A673 (cell line): ENCODE data around the gene NTRK3. TPM values are rescaled to one million over a fixed set of nuclear protein-coding genes. Genes with fewer than 3 reads are reported as not detected.

Source experiments
- BruUV-seq: library from RNA; stranded (reverse); fragments of 400-500 nt; replicated peaks from 2 replicates; lab custom pipeline; 2021; lab: Mats Ljungman, UMichigan
- CTCF ChIA-PET: fragments of 300-600 bp; sonication (Branson Sonifier 250); formaldehyde crosslinking; loops from one replicate; lab custom pipeline; 2022; ENCODE audit warnings: antibody characterized with exemption; lab: Charles Lee
- POLR2A ChIA-PET: fragments of 300-600 bp; sonication (Branson Sonifier 250); formaldehyde crosslinking; loops from one replicate; lab custom pipeline; 2022; ENCODE audit warnings: antibody characterized with exemption; ENCODE audit not compliant: low non-redundant PET; lab: Charles Lee
- DNase-seq: peaks from one replicate; pipeline ENCODE4 v3.0.0-alpha.2; 2015; ENCODE audit warnings: low spot score
- H3K27ac ChIP-seq: fragments of 200-600 bp; sonication (generic); 2 replicates; pipeline ENCODE4 v1.5.1; 2016; ENCODE audit warnings: mixed run types, low read depth, mild to moderate bottlenecking, mixed read lengths, antibody characterized with exemption, low read length; ENCODE audit not compliant: poor library complexity, severe bottlenecking
- H3K27me3 ChIP-seq: fragments of 200-600 bp; sonication (generic); replicated peaks from 2 replicates; pipeline ENCODE4 v1.6.1; 2017; ENCODE audit warnings: mixed run types, low read depth, mild to moderate bottlenecking, mixed read lengths, antibody characterized with exemption, low read length; ENCODE audit not compliant: insufficient read depth, poor library complexity
- H3K36me3 ChIP-seq: fragments of 200-600 bp; sonication (generic); 2 replicates; pipeline ENCODE4 v1.6.1; 2016; ENCODE audit warnings: mixed run types, mild to moderate bottlenecking, mixed read lengths, antibody characterized with exemption, low read length; ENCODE audit not compliant: insufficient read depth, poor library complexity, severe bottlenecking
- H3K4me1 ChIP-seq: fragments of 200-600 bp; sonication (generic); 2 replicates; pipeline ENCODE4 v1.6.1; 2017; ENCODE audit warnings: mixed run types, mild to moderate bottlenecking, mixed read lengths, antibody characterized with exemption, low read length; ENCODE audit not compliant: insufficient read depth, poor library complexity, severe bottlenecking
- H3K4me3 ChIP-seq: fragments of 200-600 bp; sonication (generic); 2 replicates; pipeline ENCODE4 v1.5.1; 2016; ENCODE audit warnings: low read depth, mixed run types, mild to moderate bottlenecking, mixed read lengths, low read length; ENCODE audit not compliant: poor library complexity, severe bottlenecking
- H3K9me3 ChIP-seq: fragments of 200-600 bp; sonication (generic); 2 replicates; pipeline ENCODE4 v1.6.1; 2016; ENCODE audit warnings: mixed run types, low read depth, mild to moderate bottlenecking, mixed read lengths, antibody characterized with exemption, low read length; ENCODE audit not compliant: poor library complexity, severe bottlenecking
- EZH2 ChIP-seq: fragments of 200-600 bp; sonication (generic); IDR thresholded peaks from 2 replicates; pipeline ENCODE4 v1.6.1; 2017; ENCODE audit warnings: borderline replicate concordance, low read depth, mild to moderate bottlenecking, mixed read lengths, antibody characterized with exemption, low read length; ENCODE audit not compliant: poor library complexity, severe bottlenecking
- intact Hi-C: fragments of 100-400 bp; cut with micrococcal nuclease; formaldehyde crosslinking; loops from one replicate; pipeline ENCODE4 v1.10.0; 2022; ENCODE audit not compliant: unreplicated experiment
- total RNA-seq: library from RNA; stranded (reverse); gene quantifications from 2 replicates; pipeline ENCODE4 v1.2.3, GENCODE V29; 2021
- TF ChIP-seq, protein P1 (sequence below): fragments of 300-800, 200-600 bp; sonication (generic); conservative IDR thresholded peaks from 2 replicates; pipeline ENCODE4 v1.5.1; 2017; ENCODE audit warnings: low read depth, mild to moderate bottlenecking, antibody characterized with exemption, low read length, moderate library complexity, mixed read lengths

NTRK3 gene
- total RNA-seq, 1 experiment from 2014 or later = not detected

- POLR2A ChIA-PET = no interaction called here
- no peaks in the 10 kb centered on the region for H3K27me3 ChIP-seq
- peaks cover 11% of the 10 kb centered on the region for H3K4me1 ChIP-seq
- H3K36me3 ChIP-seq = no peaks in the 10 kb centered on the region
- TF ChIP-seq EZH2 = no peak
- TF ChIP-seq, protein P1, sequence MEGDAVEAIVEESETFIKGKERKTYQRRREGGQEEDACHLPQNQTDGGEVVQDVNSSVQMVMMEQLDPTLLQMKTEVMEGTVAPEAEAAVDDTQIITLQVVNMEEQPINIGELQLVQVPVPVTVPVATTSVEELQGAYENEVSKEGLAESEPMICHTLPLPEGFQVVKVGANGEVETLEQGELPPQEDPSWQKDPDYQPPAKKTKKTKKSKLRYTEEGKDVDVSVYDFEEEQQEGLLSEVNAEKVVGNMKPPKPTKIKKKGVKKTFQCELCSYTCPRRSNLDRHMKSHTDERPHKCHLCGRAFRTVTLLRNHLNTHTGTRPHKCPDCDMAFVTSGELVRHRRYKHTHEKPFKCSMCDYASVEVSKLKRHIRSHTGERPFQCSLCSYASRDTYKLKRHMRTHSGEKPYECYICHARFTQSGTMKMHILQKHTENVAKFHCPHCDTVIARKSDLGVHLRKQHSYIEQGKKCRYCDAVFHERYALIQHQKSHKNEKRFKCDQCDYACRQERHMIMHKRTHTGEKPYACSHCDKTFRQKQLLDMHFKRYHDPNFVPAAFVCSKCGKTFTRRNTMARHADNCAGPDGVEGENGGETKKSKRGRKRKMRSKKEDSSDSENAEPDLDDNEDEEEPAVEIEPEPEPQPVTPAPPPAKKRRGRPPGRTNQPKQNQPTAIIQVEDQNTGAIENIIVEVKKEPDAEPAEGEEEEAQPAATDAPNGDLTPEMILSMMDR = no peak
- no peaks in the 10 kb centered on the region for H3K9me3 ChIP-seq
- intact Hi-C loops = no loop called here
- BruUV-seq = no TSS peak
- H3K27ac ChIP-seq = no peak overlapping the region
- H3K4me3 ChIP-seq = no peak overlapping the region
- peak; percentile 70 for DNase-seq
- CTCF ChIA-PET = no interaction called here
These were observed 172.5 kb downstream of the NTRK3 start for GRCh38 chr15:88083811-88084760.

GRCh38 chr15:88080616-88081015, 175.9 kb downstream of the NTRK3 start:
- no peak for DNase-seq
- Histone ChIP-seq H3K4me1 (peaks cover 11% of the 10 kb centered on the region), H3K36me3 (no peaks in the 10 kb centered on the region), H3K4me3 (no peak overlapping the region), H3K9me3 (no peaks in the 10 kb centered on the region), H3K27ac (no peak overlapping the region), H3K27me3 (no peaks in the 10 kb centered on the region)
- ChIA-PET CTCF (no interaction called here), POLR2A (no interaction called here)
- BruUV-seq = no TSS peak
- intact Hi-C loops = no loop called here
- TF ChIP-seq EZH2 = no peak

DNA sequence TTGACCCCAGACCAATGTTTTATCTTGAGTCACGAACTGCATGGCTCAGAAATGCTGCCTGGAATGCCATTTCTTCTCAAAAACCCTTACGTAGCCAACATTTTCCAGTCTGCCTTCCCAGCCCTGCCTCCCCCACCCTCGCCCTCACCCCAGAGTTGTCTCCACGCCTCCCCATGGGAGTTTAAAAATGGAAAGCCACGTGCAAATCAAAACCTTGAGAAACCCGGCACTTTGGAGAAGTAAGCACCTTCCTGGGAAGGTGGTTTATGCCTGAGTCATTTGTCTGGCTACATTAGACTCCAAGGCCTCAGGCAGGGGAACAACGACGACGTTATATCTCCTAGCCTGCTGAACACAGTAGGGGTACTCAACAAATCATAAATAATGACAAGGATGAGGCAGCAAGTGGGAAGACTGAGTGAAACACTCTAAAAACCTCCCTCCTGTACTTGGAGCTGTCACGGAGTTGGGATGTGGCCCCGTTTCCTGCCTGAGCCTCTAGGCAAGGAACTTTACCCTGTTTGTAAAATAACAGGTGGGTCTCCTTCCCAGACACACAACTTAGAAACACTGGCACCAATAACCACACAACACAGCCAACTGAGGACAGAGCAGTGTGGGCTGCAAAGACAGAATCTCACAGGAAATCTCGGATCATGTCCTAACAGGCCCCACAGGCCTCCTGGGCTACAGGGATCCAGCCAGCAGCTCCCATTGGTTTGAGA, 179.1 kb downstream of the NTRK3 start:
- Histone ChIP-seq H3K4me1 (no peaks in the 10 kb centered on the region), H3K27ac (no peak overlapping the region), H3K27me3 (peaks cover 9% of the 10 kb centered on the region), H3K9me3 (no peaks in the 10 kb centered on the region), H3K4me3 (no peak overlapping the region), H3K36me3 (no peaks in the 10 kb centered on the region)
- ChIA-PET CTCF (no interaction called here), POLR2A (no interaction called here)
- intact Hi-C loops = no loop called here
- TF ChIP-seq, protein P1 = no peak
- no peak for TF ChIP-seq EZH2
- no peak for DNase-seq
- no TSS peak for BruUV-seq
